ENCODE measurements around the gene DVL1. TPM values are rescaled to one million over a fixed set of nuclear protein-coding genes. Genes with fewer than 3 reads are reported as not detected.

Gene DVL1
- total RNA-seq (2011; cell fraction: chromatin; rRNA removed; ENCODE audit: low replicate concordance), result 53.3 and 207 TPM in 2 replicates
- total RNA-seq (2011; cell fraction: nucleolus; rRNA removed), result 213 and 235 TPM in 2 replicates
- 85.9 and 103 TPM in 2 replicates for total RNA-seq (2011; cell fraction: nucleoplasm; rRNA removed)
- total RNA-seq (2014; rRNA removed) (135 and 143 TPM in 2 replicates), total RNA-seq (2014; rRNA removed; fragmentation: Illumina TruSeq; extraction: Trizol) (3.5 and 6.3 TPM in 2 replicates), total RNA-seq (2015; rRNA removed; fragmentation: Illumina TruSeq; extraction: Trizol) (50.9 and 51.7 TPM in 2 replicates), total RNA-seq (2021) (106 and 118 TPM in 2 replicates), polyA plus RNA-seq (2011; rRNA removed) (24.3 and 42.1 TPM in 2 replicates), polyA plus RNA-seq (2014; fragmentation: Illumina TruSeq; extraction: Trizol) (13.9 and 43.4 TPM in 2 replicates), polyA plus RNA-seq (2014; fragmentation: Nextera tagmentation; extraction: Ambion mirVana) (under 1 TPM; 0.62 to 0.63 TPM), polyA plus RNA-seq (2014; rRNA removed) (119 and 136 TPM in 2 replicates), polyA minus RNA-seq (2011; rRNA and poly(A)+ RNA removed) (5.6 and 11.7 TPM in 2 replicates), Bru-seq, nascent RNA (percentile 73 among the genes with signal in this experiment), BruChase-seq, experiment 1, labeled RNA remaining after a 2-hour chase (percentile 67 among the genes with signal in this experiment), BruChase-seq, experiment 2, labeled RNA remaining after a 6-hour chase (percentile 76 among the genes with signal in this experiment)
- polyA plus RNA-seq (2011; cell fraction: cytosol; rRNA removed), result 39.8 and 107 TPM in 2 replicates
- 353 and 531 TPM in 2 replicates for polyA plus RNA-seq (2011; cell fraction: nucleus; rRNA removed)
- 65.5 and 75.0 TPM in 2 replicates for polyA plus RNA-seq (2012)
- 32.9 and 47.2 TPM in 2 replicates for polyA minus RNA-seq (2011; cell fraction: cytosol; rRNA and poly(A)+ RNA removed)
- polyA minus RNA-seq (2011; cell fraction: nucleus; rRNA and poly(A)+ RNA removed), result 69.3 and 81.9 TPM in 2 replicates
- long read RNA-seq, experiment 1, transcript DVL1-202 (15 exons, 2,926 nt), result major isoform, 88 of 342 reads
- long read RNA-seq, experiment 1, transcript DVL1-201 (15 exons, 3,239 nt), result minor isoform, 40 of 342 reads
- long read RNA-seq, experiment 1, partial matches to known transcripts, result 68 of 342 reads
- long read RNA-seq, experiment 1, other reads (novel, unspliced or antisense), result 146 of 342 reads
- long read RNA-seq, experiment 2, transcript DVL1-202 (15 exons, 2,926 nt), result major isoform, 29 of 128 reads
- long read RNA-seq, experiment 2, transcript DVL1-201 (15 exons, 3,239 nt), result minor isoform, 8 of 128 reads
- long read RNA-seq, experiment 2, partial matches to known transcripts, result 36 of 128 reads
- long read RNA-seq, experiment 2, other reads (novel, unspliced or antisense), result 54 of 128 reads
- long read RNA-seq, experiment 3, partial matches to known transcripts, result 3 of 6 reads
- long read RNA-seq, experiment 3, other reads (novel, unspliced or antisense), result 3 of 6 reads

- DNase-seq (ENCODE audit: extremely low read depth in 1 of 4, low spot score in 3 of 4) (peak; percentile 82 to 93 (median 89)), FAIRE-seq (no peak), ATAC-seq (peak; percentile 62)
- peak within 1 kb of the TSS; percentile 91 for H3K4me2 ChIP-seq (ENCODE audit: insufficient read depth, low read length)
- peak within 1 kb of the TSS; percentile 91 for H2AFZ ChIP-seq (ENCODE audit: low read depth, low read length)
- BruUV-seq (replicated peaks), result no TSS peak
- WGBS (ENCODE audit: insufficient coverage, low coverage, missing lambda C conversion rate), result 0% methylated on average over 52 of the region's 122 CpGs
- H3K9ac ChIP-seq (ENCODE audit: insufficient read depth in 1 of 2, low read depth in 2 of 2, low read length in 2 of 2), result peak within 1 kb of the TSS; percentile 96 to 100
- peaks cover 36% of the 10 kb centered on the region for H4K20me1 ChIP-seq (replicated peaks; ENCODE audit: control insufficient read depth, insufficient read depth, low read length)
- peaks cover 48% of the 10 kb centered on the region for H3K79me2 ChIP-seq (ENCODE audit: control insufficient read depth, insufficient read depth, low read length)
- peak within 1 kb of the TSS; percentile 96 for H3K27ac ChIP-seq (ENCODE audit: extremely low read depth, low read depth, low read length)
- intact Hi-C loops (cut with micrococcal nuclease), result loop anchor here (2.0 kb wide), 1 partner anchor 23 kb away; no protein-coding TSS in a partner anchor
- H3K27me3 ChIP-seq (ENCODE audit: control insufficient read depth in 2 of 2, insufficient read depth in 2 of 2, low read length in 2 of 2), result no peaks in the 10 kb centered on the region
- in situ Hi-C loops (cut with MboI), result no loop called here
- POLR2A ChIA-PET, result no interaction called here
- H3K9me1 ChIP-seq (ENCODE audit: control insufficient read depth, insufficient read depth, low read length), result peaks cover 8% of the 10 kb centered on the region
- H3K4me1 ChIP-seq (replicated peaks in 1 of 2; ENCODE audit: control insufficient read depth in 2 of 2, insufficient read depth in 2 of 2, low read length in 2 of 2), result peaks cover 14 to 82% of the 10 kb centered on the region in 2 experiments; a peak in 3 of 5 replicates
- H3K36me3 ChIP-seq (ENCODE audit: control insufficient read depth, insufficient read depth, low read length), result peaks cover 12% of the 10 kb centered on the region; the same call in 1 of the 3 replicates
- peak within 1 kb of the TSS; percentile 98 for H3K4me3 ChIP-seq
- no peaks in the 10 kb centered on the region for H3K9me3 ChIP-seq (replicated peaks; ENCODE audit: control insufficient read depth, insufficient read depth, low read depth, low read length)
- CTCF ChIA-PET (ENCODE audit: low intra/inter-chr PET ratio), result interaction anchor here (0.6 to 1.4 kb wide), 5 partner anchors 26 to 227 kb away, joined by 3 to 5 read pairs (median 3); partner anchors contain the start of gene AURKAIP1
- TF ChIP-seq ZHX1 (conservative IDR thresholded peaks at IDR 0.05; ENCODE audit: low read length) (no peak), KAT8 (IDR thresholded peaks at IDR 0.05; ENCODE audit: low read depth) (no peak), NFXL1 (CRISPR knock-in tag; IDR thresholded peaks at IDR 0.05) (no peak), CCNT2 (IDR thresholded peaks at IDR 0.05; ENCODE audit: borderline replicate concordance, extremely low read depth, insufficient read length, low read depth, low read length) (peak; percentile 50), ARID3B (CRISPR knock-in tag; IDR thresholded peaks at IDR 0.05; ENCODE audit: borderline replicate concordance) (peak; percentile 93; the same call in 1 of the 2 replicates), ATF2 (CRISPR knock-in tag; IDR thresholded peaks at IDR 0.05) (no peak), PREB (CRISPR knock-in tag; IDR thresholded peaks at IDR 0.05) (no peak)
These were observed at the start of gene DVL1 for GRCh38 chr1:1349256-1350012. TSS of gene DVL1 (minus strand) at chr1:1349418. CDS start at chr1:1349065, 353 bp downstream.
